IMR-90 (cell line): Measurements from ENCODE around the gene SLC15A3. TPM values are rescaled to one million over a fixed set of nuclear protein-coding genes. Genes with fewer than 3 reads are reported as not detected.

Experiments
- ATAC-seq: fragments of 200-7000 bp; cut with Tn5 transposase; 2 replicates; pipeline ENCODE4 v1.9.1; 2020; ENCODE audit warnings: low read depth, mild to moderate bottlenecking, moderate library complexity
- BruUV-seq: library from RNA; stranded (reverse); fragments of 400-500 nt; replicated peaks from 2 replicates; lab custom pipeline; 2021; lab: Mats Ljungman, UMichigan
- CTCF ChIA-PET: fragments of 300-600 bp; formaldehyde crosslinking; extraction: SDS; loops from one replicate; lab custom pipeline; 2021; ENCODE audit warnings: antibody characterized with exemption; lab: Yijun Ruan, JAX
- POLR2A ChIA-PET: fragments of 300-600 bp; sonication (Branson Sonifier 250); formaldehyde crosslinking; loops from one replicate; lab custom pipeline; 2022; ENCODE audit warnings: antibody characterized with exemption; ENCODE audit not compliant: unreplicated experiment; lab: Charles Lee
- DNase-seq: peaks from one replicate; pipeline ENCODE4 v3.0.0; 2013
- H2AFZ ChIP-seq: replicated peaks from 2 replicates; pipeline ENCODE3; 2013; ENCODE audit warnings: low read length, mild to moderate bottlenecking; ENCODE audit not compliant: poor library complexity
- H2AK5ac ChIP-seq: 2 replicates; pipeline ENCODE4 v1.6.1; 2013; ENCODE audit warnings: low read depth, low read length, inconsistent platforms
- H2AK9ac ChIP-seq: replicated peaks from 2 replicates; pipeline ENCODE3; 2013; ENCODE audit warnings: mild to moderate bottlenecking, low read depth, low read length, moderate library complexity; ENCODE audit not compliant: poor library complexity
- H2BK120ac ChIP-seq: 2 replicates; pipeline ENCODE4 v1.6.1; 2013; ENCODE audit warnings: low read depth, low read length, inconsistent platforms
- H2BK15ac ChIP-seq: 3 replicates; pipeline ENCODE4 v1.6.1; 2013; ENCODE audit warnings: low read depth, low read length, inconsistent platforms
- H2BK20ac ChIP-seq: 2 replicates; pipeline ENCODE4 v1.6.1; 2013; ENCODE audit warnings: low read depth, mild to moderate bottlenecking, inconsistent platforms, low read length, moderate library complexity
- H2BK5ac ChIP-seq: 2 replicates; pipeline ENCODE4 v1.6.1; 2013; ENCODE audit warnings: mild to moderate bottlenecking, low read depth, low read length, inconsistent platforms; ENCODE audit not compliant: poor library complexity, severe bottlenecking
- H3K14ac ChIP-seq: replicated peaks from 2 replicates; pipeline ENCODE4 v1.6.1; 2013; ENCODE audit warnings: low read depth, low read length, inconsistent platforms
- H3K18ac ChIP-seq: 2 replicates; pipeline ENCODE4 v1.6.1; 2013; ENCODE audit warnings: low read depth, low read length, control low read depth
- H3K23ac ChIP-seq: 2 replicates; pipeline ENCODE4 v1.6.1; 2013; ENCODE audit warnings: low read depth, low read length, inconsistent platforms
- H3K27ac ChIP-seq: 2 replicates; pipeline ENCODE4 v1.5.1; 2013; ENCODE audit warnings: mild to moderate bottlenecking, control low read depth, low read length; ENCODE audit not compliant: insufficient read depth
- H3K27me3 ChIP-seq: 2 replicates; pipeline ENCODE4 v1.6.1; 2013; ENCODE audit warnings: low read length; ENCODE audit not compliant: control insufficient read depth, insufficient read depth
- H3K36me3 ChIP-seq: 2 replicates; pipeline ENCODE4 v1.6.1; 2013; ENCODE audit warnings: low read length, mixed read lengths; ENCODE audit not compliant: control insufficient read depth, insufficient read depth
- H3K4ac ChIP-seq: 2 replicates; pipeline ENCODE4 v1.6.1; 2013; ENCODE audit warnings: low read depth, low read length, inconsistent platforms
- H3K4me1 ChIP-seq: 2 replicates; pipeline ENCODE4 v1.6.1; 2013; ENCODE audit warnings: low read length, mixed read lengths; ENCODE audit not compliant: control insufficient read depth, insufficient read depth
- H3K4me2 ChIP-seq: 2 replicates; pipeline ENCODE4 v1.6.1; 2013; ENCODE audit warnings: low read depth, mild to moderate bottlenecking, control low read depth, low read length, moderate library complexity
- H3K4me3 ChIP-seq: 2 replicates; pipeline ENCODE4 v1.5.1; 2013; ENCODE audit warnings: low read depth, mild to moderate bottlenecking, control low read depth, low read length, moderate library complexity; ENCODE audit not compliant: insufficient read depth
- H3K56ac ChIP-seq: 2 replicates; pipeline ENCODE4 v1.6.1; 2013; ENCODE audit warnings: low read length, inconsistent platforms; ENCODE audit not compliant: insufficient read depth; ENCODE audit errors: extremely low read depth
- H3K79me1 ChIP-seq, 2 experiments: 2 replicates each; pipeline ENCODE4 v1.6.1; 2013; ENCODE audit warnings: low read length in 2 of 2, inconsistent platforms in 1 of 2, low read depth in 1 of 2
- H3K9ac ChIP-seq: 2 replicates; pipeline ENCODE4 v1.6.1; 2013; ENCODE audit warnings: low read depth, low read length, control low read depth
- H3K9me1 ChIP-seq: 2 replicates; pipeline ENCODE4 v1.6.1; 2013; ENCODE audit warnings: low read length, inconsistent platforms; ENCODE audit not compliant: insufficient read depth
- H3K9me3 ChIP-seq: 2 replicates; pipeline ENCODE4 v1.6.1; 2013; ENCODE audit warnings: low read length; ENCODE audit not compliant: control insufficient read depth, insufficient read depth
- H4K20me1 ChIP-seq: 2 replicates; pipeline ENCODE4 v1.6.1; 2013; ENCODE audit warnings: low read length, inconsistent platforms; ENCODE audit not compliant: insufficient read depth
- H4K5ac ChIP-seq: 2 replicates; pipeline ENCODE4 v1.6.1; 2013; ENCODE audit warnings: mild to moderate bottlenecking, low read depth, low read length, control low read depth
- H4K8ac ChIP-seq, 2 experiments: 2 replicates each; pipeline ENCODE4 v1.6.1; 2013; ENCODE audit warnings: low read depth in 2 of 2, low read length in 2 of 2, control low read depth in 1 of 2, inconsistent platforms in 1 of 2
- H4K91ac ChIP-seq: 2 replicates; pipeline ENCODE4 v1.6.1; 2013; ENCODE audit warnings: low read depth, low read length, inconsistent platforms; ENCODE audit not compliant: insufficient read depth
- POLR2A ChIP-seq: IDR thresholded peaks from 2 replicates; pipeline ENCODE4 v1.6.1; 2012; ENCODE audit warnings: mild to moderate bottlenecking, low read depth, low read length
- RFX5 ChIP-seq: IDR thresholded peaks from 2 replicates; pipeline ENCODE4 v1.8.0; 2012; ENCODE audit warnings: low read depth, mild to moderate bottlenecking, low read length, moderate library complexity
- WGBS, 2 experiments: methylation state at CpG; one replicate each; pipeline versions ENCODE4 v1.1.5 to v1.1.7; 2013; ENCODE audit warnings: missing lambda C conversion rate in 2 of 2; ENCODE audit not compliant: insufficient read length in 1 of 2; ENCODE audit errors: extremely low coverage in 2 of 2; 5-methylcytosine and 5-hydroxymethylcytosine counted together
- dilution Hi-C: fragments of 300-500 bp; cut with HindIII; formaldehyde crosslinking; loops from one replicate; pipeline ENCODE4 v1.14.3; 2018; ENCODE audit warnings: low sequenced_read_pairs; ENCODE audit not compliant: unreplicated experiment
- in situ Hi-C: fragments of 300-500 bp; cut with MboI; formaldehyde crosslinking; loops from 3 replicates; pipeline ENCODE4 v1.14.3; 2019; ENCODE audit warnings: low sequenced_read_pairs, inconsistent platforms, mixed read lengths
- intact Hi-C: fragments of 100-400 bp; cut with micrococcal nuclease; formaldehyde crosslinking; loops from 2 replicates; pipeline ENCODE4 v1.10.0; 2022
- polyA plus RNA-seq, 3 experiments: library from polyadenylated mRNA; depleted of rRNA; stranded (reverse); fragments of >200 nt; gene quantifications; 2 replicates each; pipeline ENCODE4 v1.2.3, GENCODE V29; 2012; ENCODE audit warnings: low replicate concordance in 1 of 3
- total RNA-seq: library from RNA; depleted of rRNA; stranded (reverse); fragments of >200 nt; gene quantifications from 2 replicates; pipeline ENCODE4 v1.2.3, GENCODE V29; 2012

The SLC15A3 gene
- total and polyA plus RNA-seq, 2 of the 4 experiments (the other 2 are of a cell fraction) = 3.2 to 4.4 TPM

DNA sequence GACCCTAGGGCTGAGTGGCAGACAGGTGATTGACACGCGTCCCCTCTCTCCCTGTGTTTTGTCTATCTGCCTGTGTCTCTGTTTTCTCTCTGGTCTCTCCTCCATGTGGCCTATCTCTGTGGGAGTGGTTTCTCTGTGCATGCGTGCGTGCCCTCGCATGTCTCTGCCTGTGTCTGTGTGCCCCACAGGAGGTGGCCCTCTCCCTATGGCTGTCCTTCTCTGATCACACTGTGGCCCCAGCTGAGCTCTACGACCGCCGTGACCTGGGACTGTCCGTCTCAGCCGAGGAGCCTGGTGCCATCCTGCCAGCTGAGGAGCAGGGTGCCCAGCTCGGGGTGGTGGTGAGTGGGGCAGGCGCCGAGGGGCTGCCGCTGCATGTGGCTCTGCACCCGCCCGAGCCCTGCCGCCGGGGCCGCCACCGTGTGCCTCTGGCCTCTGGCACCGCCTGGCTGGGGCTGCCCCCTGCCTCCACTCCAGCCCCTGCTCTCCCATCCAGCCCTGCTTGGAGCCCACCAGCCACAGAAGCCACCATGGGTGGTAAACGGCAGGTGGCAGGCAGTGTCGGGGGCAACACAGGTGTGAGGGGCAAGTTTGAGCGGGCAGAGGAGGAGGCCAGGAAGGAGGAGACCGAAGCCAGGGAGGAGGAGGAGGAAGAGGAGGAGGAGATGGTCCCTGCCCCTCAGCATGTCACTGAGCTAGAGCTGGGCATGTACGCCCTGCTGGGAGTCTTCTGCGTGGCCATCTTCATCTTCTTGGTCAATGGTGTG lies 16.1 kb downstream of the SLC15A3 start:
- DNase-seq = no peak
- Histone ChIP-seq H3K9me3 (no peaks in the 10 kb centered on the region), H3K4me1 (no peaks in the 10 kb centered on the region; the same call in 1 of the 2 replicates), H3K56ac (no peak overlapping the region), H4K91ac (no peak overlapping the region), H2AK5ac (no peak overlapping the region), H3K27me3 (no peaks in the 10 kb centered on the region), H3K4ac (no peak overlapping the region), H3K18ac (no peak overlapping the region), H2BK15ac (no peak overlapping the region), H3K23ac (no peak overlapping the region), H2AFZ (no peak overlapping the region), H3K9me1 (no peaks in the 10 kb centered on the region), H3K27ac (no peak overlapping the region), H3K4me3 (no peak overlapping the region), H4K5ac (no peak overlapping the region), H3K36me3 (peaks cover 39% of the 10 kb centered on the region), H3K79me1 (no peaks in the 10 kb centered on the region), H3K9ac (no peak overlapping the region), H4K20me1 (no peaks in the 10 kb centered on the region), H3K14ac (no peak overlapping the region), H2BK20ac (no peak overlapping the region), H2BK120ac (no peak overlapping the region), H2BK5ac (no peak overlapping the region), H2AK9ac (no peak overlapping the region), H3K4me2 (no peak overlapping the region), H4K8ac (no peak overlapping the region)
- in situ Hi-C loops (no loop called here), dilution Hi-C loops (no loop called here), intact Hi-C loops (no loop called here)
- TF ChIP-seq POLR2A (no peak), RFX5 (no peak)
- no peak for ATAC-seq
- ChIA-PET POLR2A (no interaction called here), CTCF (interaction anchor here (0.7 kb wide), 1 partner anchor 439 kb away, joined by 4 read pairs; no protein-coding TSS in a partner anchor)
- 92% methylated on average over 3 of the region's 27 CpGs; no CpG with 5 or more reads in 1 of the 2 experiments for WGBS, 2 experiments
- no TSS peak for BruUV-seq
